NCI-H446 treated with DMSO at 0.1 percent for 48 hours (cell line): ENCODE data around the gene GRID1.

ENCODE experiments used
- DNase-seq: peaks from one replicate; lab custom pipeline; 2025; lab: John Stamatoyannopoulos, UW

Gene GRID1

GRCh38 chr10:86313621-86314041 is 53.0 kb downstream of the GRID1 start:
- no peak for DNase-seq

GRCh38 chr10:86312701-86313270 is 53.8 kb downstream of the GRID1 start:
- DNase-seq: no peak

DNA sequence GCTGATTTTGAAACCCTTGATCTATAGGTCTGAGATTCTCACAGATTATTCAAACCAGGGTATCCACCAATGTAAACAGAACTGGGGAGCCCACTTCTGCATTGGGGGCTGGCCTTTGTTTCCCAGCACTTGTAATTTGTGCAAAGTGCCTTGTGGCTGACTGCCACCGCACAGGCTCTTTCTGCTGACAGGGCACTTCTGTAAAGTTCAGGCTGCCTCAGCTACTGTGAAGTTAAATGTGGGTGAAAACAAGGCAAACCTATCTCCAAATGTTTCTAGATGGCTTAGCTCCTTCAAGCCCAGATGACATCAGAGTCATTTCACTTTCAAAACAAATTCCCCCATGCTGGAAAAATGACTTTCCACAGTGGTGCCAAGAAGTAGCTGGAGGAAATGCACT is 54.7 kb downstream of the GRID1 start:
- no peak for DNase-seq

DNA sequence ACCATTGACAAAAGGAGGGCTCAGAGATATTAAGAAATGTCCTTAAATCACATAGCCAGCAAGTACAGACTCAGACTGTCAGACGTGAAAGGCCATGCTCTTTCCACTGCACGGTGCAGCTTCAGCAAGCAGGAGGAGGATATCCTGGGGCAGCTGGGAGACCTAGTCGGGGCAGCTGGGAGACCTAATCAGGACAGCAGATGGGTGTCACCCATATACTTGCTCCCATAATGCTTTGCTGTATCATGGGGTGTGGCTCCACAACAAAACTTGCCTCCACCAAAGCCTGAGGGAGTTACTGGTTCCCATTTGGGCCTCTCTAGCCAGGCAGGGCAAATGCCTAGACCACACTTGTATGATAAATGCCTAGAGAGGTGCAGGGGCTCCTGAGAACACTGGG is 55.4 kb downstream of the GRID1 start:
- no peak for DNase-seq

- DNase-seq: no peak
These were observed 55.9 kb downstream of the GRID1 start for GRCh38 chr10:86310702-86311101.

GRCh38 chr10:86310291-86310690 is 56.3 kb downstream of the GRID1 start:
- DNase-seq: no peak

- DNase-seq: no peak
These were observed 58.5 kb downstream of the GRID1 start for GRCh38 chr10:86308056-86308455.

- DNase-seq: no peak
These were observed 59.8 kb downstream of the GRID1 start for GRCh38 chr10:86306628-86307278.

GRCh38 chr10:86305521-86305920 is 61.1 kb downstream of the GRID1 start:
- no peak for DNase-seq

DNA sequence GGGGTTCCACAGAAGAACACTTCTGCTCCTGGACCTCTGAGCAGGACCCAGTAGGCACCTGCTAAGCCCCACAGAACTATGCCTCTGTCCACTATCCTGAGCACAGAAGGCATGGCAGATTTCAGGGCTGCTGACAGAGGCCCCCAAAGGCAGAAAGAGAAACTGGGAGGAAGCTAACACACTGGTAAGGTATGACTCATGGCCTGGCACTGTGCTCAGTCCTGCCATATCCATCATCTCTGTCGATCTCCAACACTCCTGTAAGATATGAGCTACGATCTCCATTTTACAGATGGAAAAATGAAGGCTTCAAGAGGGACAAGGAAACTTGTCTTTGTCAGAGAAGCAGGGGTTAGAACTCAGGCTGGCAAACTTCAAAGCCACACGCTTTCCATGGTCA is 62.2 kb downstream of the GRID1 start:
- no peak for DNase-seq

GRCh38 chr10:86303626-86304025 is 63.0 kb downstream of the GRID1 start:
- DNase-seq: no peak

GRCh38 chr10:86301971-86302370 is 64.6 kb downstream of the GRID1 start:
- DNase-seq: no peak

DNA sequence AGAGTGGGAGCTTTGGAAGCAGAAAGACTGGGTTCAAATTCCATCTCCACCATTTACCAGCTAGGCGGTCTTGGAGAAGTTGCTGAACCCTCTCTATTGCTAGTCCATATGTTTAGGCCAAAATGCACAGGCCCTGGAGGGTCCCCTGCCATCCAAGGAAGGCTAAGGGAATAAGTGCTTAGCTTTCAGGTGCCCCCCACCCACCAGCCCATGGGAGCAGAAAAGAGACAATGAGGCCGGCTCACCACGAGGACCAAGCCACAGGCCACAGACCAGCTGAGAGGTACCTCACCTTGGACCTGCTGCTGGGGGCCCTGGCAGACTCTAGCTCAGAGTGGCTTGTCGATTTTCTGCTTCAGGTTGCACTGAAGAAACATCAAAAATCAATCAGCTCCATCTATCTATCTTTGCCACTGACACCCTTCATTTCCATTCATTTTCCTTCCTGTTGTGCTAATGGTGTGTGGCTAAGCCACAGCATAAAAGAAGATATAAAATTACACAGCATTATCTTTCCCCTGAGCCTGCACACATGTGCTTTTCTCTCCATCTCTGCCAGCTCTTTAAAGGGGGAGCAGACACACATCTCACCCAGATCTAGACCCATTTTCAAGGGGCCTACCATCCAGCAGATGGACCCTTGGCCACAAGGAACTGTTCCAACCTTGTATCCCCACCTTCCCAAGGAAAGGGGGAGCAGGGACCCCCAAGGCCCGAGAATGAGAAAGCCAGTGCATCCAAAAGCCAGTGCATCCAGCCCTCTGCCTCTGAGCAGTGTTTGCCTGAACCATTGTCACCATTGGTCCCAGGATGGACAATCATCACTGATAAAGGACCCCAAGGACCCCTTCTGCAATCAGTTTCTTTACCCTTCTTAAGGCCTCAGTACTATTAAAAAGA is 65.4 kb downstream of the GRID1 start:
- DNase-seq: no peak

DNA sequence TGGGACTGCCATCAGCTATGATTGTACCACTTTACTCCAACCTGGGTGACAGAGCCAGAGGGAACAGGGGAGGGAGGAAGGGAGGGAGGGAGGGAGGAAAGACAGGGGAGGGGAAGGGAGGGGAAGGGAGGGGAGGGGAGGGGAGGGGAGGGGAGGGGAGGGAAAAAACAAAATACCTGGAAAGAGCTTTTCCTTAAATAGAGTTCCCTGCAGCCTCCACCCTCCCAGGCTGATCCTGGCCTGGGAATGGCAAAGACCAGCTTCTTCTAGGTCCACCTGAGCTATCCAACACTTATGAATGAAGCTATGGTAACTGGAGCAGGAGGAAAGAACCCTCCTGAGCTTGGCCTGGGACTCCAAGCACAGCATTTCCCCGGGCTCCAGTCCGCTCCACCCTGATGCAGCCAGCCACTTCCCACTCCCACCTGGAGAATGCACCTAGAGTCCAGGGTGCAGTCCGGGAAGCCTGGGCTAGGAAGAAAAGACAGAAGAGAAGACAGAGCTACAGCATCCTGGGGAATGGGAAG is 66.1 kb downstream of the GRID1 start:
- DNase-seq: no peak

GRCh38 chr10:86299562-86299961 is 67.0 kb downstream of the GRID1 start:
- DNase-seq: no peak

GRCh38 chr10:86298501-86299001 is 68.0 kb downstream of the GRID1 start:
- no peak for DNase-seq

DNA sequence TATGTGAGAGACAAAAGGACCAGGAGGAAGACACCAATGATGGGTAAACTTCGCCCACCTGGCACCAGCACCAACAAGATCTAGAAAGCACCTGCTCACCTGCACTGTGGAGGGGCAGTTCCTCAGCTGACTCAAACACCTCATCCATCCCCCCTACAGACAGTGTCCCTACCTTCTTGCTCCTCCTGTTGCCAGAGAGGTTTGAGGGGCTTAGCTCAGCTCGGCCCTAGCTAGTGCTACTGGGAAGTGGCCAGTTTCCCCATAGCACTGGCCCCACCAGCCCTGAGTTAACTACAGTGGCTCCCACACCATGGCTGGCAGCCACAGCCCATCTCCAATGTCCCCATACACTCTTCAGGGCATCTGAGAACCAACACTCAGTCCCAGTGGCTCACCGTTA is 70.8 kb downstream of the GRID1 start:
- no peak for DNase-seq

GRCh38 chr10:86295351-86295750 is 71.2 kb downstream of the GRID1 start:
- DNase-seq: no peak

GRCh38 chr10:86294346-86295265 is 72.0 kb downstream of the GRID1 start:
- DNase-seq: no peak

DNA sequence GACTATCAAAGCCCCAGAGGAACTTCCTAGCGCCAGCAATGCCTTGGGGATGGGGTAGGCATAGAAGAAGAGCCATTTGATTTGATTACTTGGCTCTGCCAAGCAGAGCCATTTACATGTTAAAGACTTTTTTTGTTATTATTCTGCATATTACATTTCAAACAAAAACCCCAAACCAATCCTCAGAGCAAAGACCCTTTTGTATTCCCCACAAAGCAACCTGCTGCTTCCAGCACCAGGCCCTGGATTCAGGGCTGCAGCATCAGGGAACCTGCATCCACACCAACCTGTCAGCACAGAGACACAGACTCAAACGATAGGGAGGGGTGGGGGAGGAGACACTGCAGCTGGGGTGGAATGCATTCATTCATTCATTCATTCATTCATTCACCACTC is 73.2 kb downstream of the GRID1 start:
- DNase-seq: no peak
